Skin of body (tissue), 3 donors: ENCODE measurements around the gene RNU2-1. TPM values are rescaled to one million over a fixed set of nuclear protein-coding genes. Genes with fewer than 3 reads are reported as not detected.
A peak's percentile ranks its signal among the peaks of the same experiment; 100 is the strongest.
"Not testable (repeated sequence)": the region's sequence is repeated elsewhere in the genome, so short reads cannot be mapped to it uniquely, and the experiment has no call there.

Experiments
- DNase-seq: peaks from one replicate; lab custom pipeline; 2025; lab: John Stamatoyannopoulos, UW
- small RNA-seq: library from RNA; depleted of rRNA; stranded (forward); fragments of <200 nt; gene quantifications from one replicate; pipeline ENCODE3, GENCODE V24; 2014; ENCODE audit warnings: low replicate concordance
- total RNA-seq: library from RNA; depleted of rRNA; stranded (reverse); fragments of >200 nt; gene quantifications from one replicate; pipeline ENCODE4 v1.2.3, GENCODE V29; 2014

RNU2-1 gene
- total RNA-seq, 1 donor from 2014 or later, result not detected

GRCh38 chr17:43216369-43216761 lies 17.4 kb downstream of the RNU2-1 start:
- DNase-seq, result no peak

GRCh38 chr17:43215341-43215740 lies 18.4 kb downstream of the RNU2-1 start:
- no peak for DNase-seq

- no peak for DNase-seq
Measured at GRCh38 chr17:43213545-43213944, 20.2 kb downstream of the RNU2-1 start.

DNA sequence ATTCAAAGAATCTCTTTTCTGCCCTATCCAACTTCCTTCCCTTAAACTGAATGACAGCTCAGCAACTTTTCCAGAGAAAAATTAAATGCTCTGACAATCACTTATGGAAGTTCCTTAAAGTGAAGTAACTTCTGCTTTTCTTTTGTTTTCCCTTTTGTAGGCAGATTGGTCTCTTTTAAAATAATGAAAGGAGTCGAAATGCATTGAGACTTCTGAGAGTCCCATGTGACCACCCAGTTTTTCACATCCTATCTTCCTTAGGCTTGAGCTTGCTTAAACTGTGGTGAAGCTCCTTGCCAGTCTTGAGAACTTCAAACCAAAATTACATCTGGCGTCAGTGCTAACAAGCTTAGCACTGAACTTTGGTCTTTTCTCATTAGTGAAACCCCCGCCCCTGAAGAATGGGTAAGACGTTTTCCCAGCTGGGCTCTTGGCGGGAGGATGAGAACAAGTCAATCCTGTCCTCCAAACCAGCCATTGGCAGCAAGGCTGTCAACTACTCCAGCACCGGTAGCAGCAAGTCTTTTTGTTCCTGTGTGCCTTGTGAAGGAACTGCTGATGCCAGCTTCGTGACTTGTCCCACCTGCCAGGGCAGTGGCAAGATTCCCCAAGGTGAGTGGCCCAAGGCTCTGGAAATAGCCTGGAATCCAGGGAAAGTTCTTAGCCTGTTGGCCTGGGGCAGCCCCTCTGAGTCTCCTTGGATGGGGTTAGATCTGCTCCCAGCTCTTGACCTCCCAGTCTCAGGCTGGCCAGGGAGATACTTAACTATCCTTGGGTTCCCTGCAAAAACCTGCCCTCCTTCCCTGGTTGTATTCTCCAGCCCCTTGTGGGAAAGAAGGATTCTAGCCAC lies 20.9 kb downstream of the RNU2-1 start:
- no peak for DNase-seq

DNA sequence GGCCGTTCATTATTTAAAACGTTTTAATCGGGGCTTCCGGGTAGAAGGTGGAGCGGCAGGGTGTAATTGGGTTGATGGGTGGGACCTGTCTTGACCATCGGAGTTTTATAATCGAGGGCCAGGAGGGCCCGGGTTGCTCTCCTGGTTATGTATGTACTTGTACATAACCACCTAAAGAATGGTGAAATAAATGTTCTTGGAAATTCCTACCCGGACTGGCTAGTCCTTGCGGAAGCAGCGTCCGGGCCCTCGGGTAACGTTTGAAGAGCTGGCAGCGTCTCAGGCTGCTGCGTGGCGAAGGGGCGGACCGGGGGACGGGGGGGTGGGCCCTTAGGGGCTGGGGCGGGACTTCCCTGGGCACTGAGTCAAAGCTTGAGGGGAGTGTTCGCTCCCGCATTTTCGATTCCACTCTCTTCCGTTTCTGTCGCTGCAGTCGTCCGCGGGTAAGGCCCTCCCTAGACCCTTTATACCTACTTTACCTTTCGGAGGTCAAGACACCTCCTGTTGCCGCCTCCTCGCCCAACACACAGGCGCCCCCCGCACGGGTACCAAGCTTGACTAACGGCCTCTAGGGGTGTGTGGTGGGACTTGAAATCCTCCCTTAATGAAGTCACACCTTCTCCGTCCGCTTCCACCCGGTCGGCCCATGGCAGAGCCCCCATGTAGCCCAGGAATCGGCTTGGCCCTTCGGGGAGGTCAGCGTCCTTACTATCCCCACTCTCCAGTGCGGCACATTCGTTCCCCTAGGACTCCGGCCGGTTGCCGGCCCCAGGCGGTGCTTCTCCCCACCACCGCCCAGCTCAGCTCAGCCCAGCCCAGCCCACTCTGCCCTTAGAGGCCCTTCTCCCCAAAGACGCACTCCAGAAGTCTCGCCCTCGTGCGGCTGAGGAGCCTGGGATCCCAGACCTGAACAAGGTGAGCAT lies 22.0 kb downstream of the RNU2-1 start, which contains the start of gene TMEM106A:
Gene TMEM106A, plus strand, starts transcription at position 396 of the 923 bp plus-strand sequence. CDS start 1,167 bp downstream, outside the sequence.
- peak; percentile 81 for DNase-seq

- no peak for DNase-seq
Measured at GRCh38 chr17:43211123-43211479, 22.7 kb downstream of the RNU2-1 start.

DNA sequence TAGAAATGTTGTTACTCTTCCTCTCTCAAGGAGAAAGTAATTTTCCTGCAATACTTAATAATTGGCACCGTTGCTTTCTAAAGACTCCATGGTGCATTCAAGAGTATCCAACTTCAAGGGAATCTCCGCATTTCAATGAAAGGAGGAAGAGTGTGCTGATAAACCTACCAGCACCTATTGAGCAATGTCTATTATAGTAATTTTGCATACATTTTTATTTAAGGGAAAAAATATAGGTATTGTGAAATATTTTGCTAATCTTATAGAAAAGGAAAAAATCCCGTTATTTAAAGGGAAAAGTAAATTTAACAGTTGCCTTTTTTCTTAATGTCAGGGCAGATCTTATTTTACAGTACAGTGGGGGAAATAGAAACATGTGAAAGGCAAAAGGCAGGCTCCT lies 23.2 kb downstream of the RNU2-1 start:
- no peak for DNase-seq

DNA sequence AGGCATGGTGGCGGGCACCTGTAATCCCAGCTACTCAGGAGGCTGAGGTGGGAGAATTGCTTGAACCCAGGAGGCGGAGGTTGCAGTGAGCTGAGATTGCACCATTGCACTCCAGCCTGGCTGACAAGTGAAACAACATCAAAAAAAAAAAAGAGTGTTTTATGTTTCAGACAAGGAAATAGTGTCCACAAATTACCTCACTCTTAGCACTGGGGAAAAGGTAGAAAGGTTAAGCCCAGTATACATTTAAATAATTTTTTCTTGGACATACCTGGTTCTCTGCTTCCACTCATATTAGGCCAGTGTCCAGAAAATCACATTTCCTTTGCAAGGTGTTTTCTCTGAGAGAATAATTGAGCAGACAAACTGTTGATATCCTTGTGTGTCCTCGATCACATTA lies 30.8 kb downstream of the RNU2-1 start:
- not testable (repeated sequence) for DNase-seq

DNA sequence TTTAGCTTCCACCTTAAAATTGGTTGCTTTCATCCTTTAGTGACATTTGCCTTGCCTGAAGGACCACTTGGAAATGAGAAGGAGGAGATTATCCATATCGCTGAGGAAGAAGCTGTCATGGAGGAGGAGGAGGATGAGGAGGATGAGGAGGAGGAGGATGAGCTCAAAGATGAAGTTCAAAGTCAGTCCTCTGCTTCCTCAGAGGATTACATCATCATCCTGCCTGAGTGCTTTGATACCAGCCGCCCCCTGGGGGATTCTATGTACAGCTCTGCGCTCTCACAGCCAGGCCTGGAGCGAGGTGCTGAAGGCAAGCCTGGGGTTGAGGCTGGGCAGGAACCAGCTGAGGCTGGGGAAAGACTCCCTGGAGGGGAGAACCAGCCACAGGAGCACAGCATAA lies 33.6 kb downstream of the RNU2-1 start:
- no peak for DNase-seq

- no peak for DNase-seq
Measured at GRCh38 chr17:43199633-43200032, 34.1 kb downstream of the RNU2-1 start.

GRCh38 chr17:43193251-43193650 lies 40.5 kb downstream of the RNU2-1 start:
- DNase-seq, result no peak

DNA sequence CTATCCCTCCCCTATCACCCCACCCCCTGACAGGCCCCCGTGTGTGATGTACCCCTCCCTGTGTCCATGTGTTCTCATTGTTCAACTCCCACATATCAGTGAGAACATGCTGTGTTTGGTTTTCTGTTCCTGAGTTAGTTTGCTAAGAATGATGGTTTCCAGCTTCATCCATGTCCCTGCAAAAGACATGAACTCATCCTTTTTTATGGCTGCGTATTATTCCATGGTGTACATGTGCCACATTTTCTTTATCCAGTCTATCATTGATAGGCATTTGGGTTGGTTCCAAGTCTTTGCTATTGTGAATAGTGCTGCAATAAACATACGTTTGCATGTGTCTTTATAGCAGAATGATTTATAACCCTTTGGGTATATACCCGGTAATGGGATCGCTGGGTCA lies 47.1 kb downstream of the RNU2-1 start:
- not testable (repeated sequence) for DNase-seq

- no peak for DNase-seq
Measured at GRCh38 chr17:43183921-43184320, 49.9 kb downstream of the RNU2-1 start.

Small RNA genes lying within 50 kb of the gene (small RNA-seq; reads per million reads assigned to genes)
- gene RF00004, result not detected
- not detected for gene RNU2-1

Other genes with a start within 250 kb of the RNU2-1 start
- 1,283 TPM for gene RPL27, start 235.6 kb downstream of the RNU2-1 start, total RNA-seq
- gene IFI35, start 227.2 kb downstream of the RNU2-1 start, total RNA-seq, result 7.2 TPM
- gene VAT1, start 211.6 kb downstream of the RNU2-1 start, total RNA-seq, result 43.9 TPM
- 0.79 TPM for gene RND2, start 208.7 kb downstream of the RNU2-1 start, total RNA-seq
- gene BRCA1, start 108.6 kb downstream of the RNU2-1 start, total RNA-seq, result 21.5 TPM
- gene NBR1, start 62.8 kb downstream of the RNU2-1 start, total RNA-seq, result 80.4 TPM
- 5.0 TPM for gene TMEM106A, start 22.1 kb downstream of the RNU2-1 start, total RNA-seq
- not detected for gene CCDC200, start 5.4 kb downstream of the RNU2-1 start, total RNA-seq
- 16.4 TPM for gene ARL4D, start 165.0 kb upstream of the RNU2-1 start, total RNA-seq
- gene DHX8, start 250.0 kb upstream of the RNU2-1 start, total RNA-seq, result 32.1 TPM